LoVo (cell line): ENCODE measurements around the gene CCDC127.
"Not testable (repeated sequence)": the region's sequence is repeated elsewhere in the genome, so short reads cannot be mapped to it uniquely, and the experiment has no call there.

ENCODE experiments used
- DNase-seq: peaks from one replicate; pipeline ENCODE4 v3.0.0-alpha.2; 2016; ENCODE audit warnings: low spot score

The CCDC127 gene

GRCh38 chr5:204001-204400, 14.0 kb downstream of the CCDC127 start:
- no peak for DNase-seq

- DNase-seq, result no peak
Observed at GRCh38 chr5:203246-203930, 14.6 kb downstream of the CCDC127 start.

- DNase-seq, result no peak
Observed at GRCh38 chr5:201672-202071, 16.3 kb downstream of the CCDC127 start.

- DNase-seq, result no peak
Observed at GRCh38 chr5:200985-201384, 17.0 kb downstream of the CCDC127 start.

- DNase-seq, result no peak
Observed at GRCh38 chr5:199950-200645, 17.9 kb downstream of the CCDC127 start.

GRCh38 chr5:199197-199949, 18.6 kb downstream of the CCDC127 start:
- DNase-seq, result no peak

- no peak for DNase-seq
Observed at GRCh38 chr5:198516-199196, 19.3 kb downstream of the CCDC127 start.

GRCh38 chr5:197892-198489, 20.0 kb downstream of the CCDC127 start:
- DNase-seq, result no peak

GRCh38 chr5:197031-197430, 20.9 kb downstream of the CCDC127 start:
- DNase-seq, result not testable (repeated sequence)

GRCh38 chr5:196350-196749, 21.6 kb downstream of the CCDC127 start:
- DNase-seq, result no peak

- no peak for DNase-seq
Observed at GRCh38 chr5:195401-196160, 22.4 kb downstream of the CCDC127 start.

- DNase-seq, result no peak
Observed at GRCh38 chr5:194603-195209, 23.2 kb downstream of the CCDC127 start.

GRCh38 chr5:194102-194501, 23.9 kb downstream of the CCDC127 start:
- DNase-seq, result no peak

- DNase-seq, result no peak
Observed at GRCh38 chr5:192970-193831, 24.8 kb downstream of the CCDC127 start.

- no peak for DNase-seq
Observed at GRCh38 chr5:192691-192969, 25.3 kb downstream of the CCDC127 start.

GRCh38 chr5:191949-192690, 25.8 kb downstream of the CCDC127 start:
- no peak for DNase-seq

- DNase-seq, result no peak
Observed at GRCh38 chr5:191036-191948, 26.7 kb downstream of the CCDC127 start, which contains the start of gene LRRC14B. Gene LRRC14B (plus strand): TSS chr5:191495. CDS start chr5:191539, 44 bp downstream.

GRCh38 chr5:190366-191035, 27.5 kb downstream of the CCDC127 start:
- no peak for DNase-seq
